HL-60 (cell line): ENCODE data around the gene AOPEP.

Experiments used
- DNase-seq, 2 experiments: peaks; one replicate each; pipeline ENCODE4 v3.0.0-alpha.2; 2010 to 2020; ENCODE audit warnings: low read depth in 1 of 2, low spot score in 1 of 2
- H3K27ac ChIP-seq: fragments of 250-450 bp; sonication (Bioruptor Pico); replicated peaks from 2 replicates; pipeline ENCODE4 v1.5.1; 2020; ENCODE audit warnings: mild to moderate bottlenecking, moderate library complexity
- H3K27me3 ChIP-seq: fragments of 250-450 bp; sonication (Bioruptor Pico); 2 replicates; pipeline ENCODE4 v1.5.1; 2021; ENCODE audit warnings: mild to moderate bottlenecking, moderate library complexity; ENCODE audit not compliant: insufficient read depth, poor library complexity, severe bottlenecking
- H3K4me3 ChIP-seq: replicated peaks from 2 replicates; pipeline ENCODE4 v1.5.1; 2011; ENCODE audit warnings: mild to moderate bottlenecking, control low read depth, low read length; ENCODE audit not compliant: insufficient read depth
- CTCF ChIP-seq: IDR thresholded peaks from one replicate; pipeline ENCODE4 v1.5.1; 2011; ENCODE audit warnings: low read length, control low read depth, inconsistent platforms; ENCODE audit not compliant: insufficient read depth
- GABPA ChIP-seq: IDR thresholded peaks from 2 replicates; pipeline ENCODE4 v1.6.1; 2012; ENCODE audit warnings: low read depth
- POLR2AphosphoS5 ChIP-seq: IDR thresholded peaks from 2 replicates; pipeline ENCODE4 v1.6.1; 2012; ENCODE audit warnings: low read depth
- REST ChIP-seq: IDR thresholded peaks from 2 replicates; pipeline ENCODE4 v1.6.1; 2012; ENCODE audit warnings: low read depth; ENCODE audit not compliant: insufficient replicate concordance
- SPI1 ChIP-seq: IDR thresholded peaks from 2 replicates; pipeline ENCODE4 v1.6.1; 2012; ENCODE audit warnings: low read depth, mild to moderate bottlenecking, borderline replicate concordance

Gene AOPEP

GRCh38 chr9:95080961-95081647 is 354.6 kb downstream of the AOPEP start:
- no peak for DNase-seq
- Histone ChIP-seq H3K27me3 (no peaks in the 10 kb centered on the region), H3K4me3 (no peak overlapping the region), H3K27ac (no peak overlapping the region)
- no peak for TF ChIP-seq GABPA
- TF ChIP-seq CTCF, result no peak
- no peak for TF ChIP-seq POLR2AphosphoS5
- TF ChIP-seq SPI1, result no peak
- no peak for TF ChIP-seq REST

GRCh38 chr9:95081998-95082397 is 355.5 kb downstream of the AOPEP start:
- TF ChIP-seq SPI1 (no peak), GABPA (no peak), CTCF (no peak), POLR2AphosphoS5 (no peak), REST (no peak)
- Histone ChIP-seq H3K4me3 (no peak overlapping the region), H3K27me3 (no peaks in the 10 kb centered on the region), H3K27ac (no peak overlapping the region)
- no peak for DNase-seq

- no peak overlapping the region for H3K4me3 ChIP-seq
- H3K27ac ChIP-seq, result no peak overlapping the region
- no peak for DNase-seq
- TF ChIP-seq CTCF (no peak), SPI1 (no peak)
- H3K27me3 ChIP-seq, result no peaks in the 10 kb centered on the region
Observed at GRCh38 chr9:95082401-95083084, 356.0 kb downstream of the AOPEP start.
